Measurements from ENCODE around the gene CCR7. TPM values are rescaled to one million over a fixed set of nuclear protein-coding genes. Genes with fewer than 3 reads are reported as not detected.

The CCR7 gene
- total and polyA plus RNA-seq, 2 of the 13 experiments (the other 11 are each of a cell fraction or from before 2014, with no cell fraction given): 0.04 to 0.53 TPM

DNA sequence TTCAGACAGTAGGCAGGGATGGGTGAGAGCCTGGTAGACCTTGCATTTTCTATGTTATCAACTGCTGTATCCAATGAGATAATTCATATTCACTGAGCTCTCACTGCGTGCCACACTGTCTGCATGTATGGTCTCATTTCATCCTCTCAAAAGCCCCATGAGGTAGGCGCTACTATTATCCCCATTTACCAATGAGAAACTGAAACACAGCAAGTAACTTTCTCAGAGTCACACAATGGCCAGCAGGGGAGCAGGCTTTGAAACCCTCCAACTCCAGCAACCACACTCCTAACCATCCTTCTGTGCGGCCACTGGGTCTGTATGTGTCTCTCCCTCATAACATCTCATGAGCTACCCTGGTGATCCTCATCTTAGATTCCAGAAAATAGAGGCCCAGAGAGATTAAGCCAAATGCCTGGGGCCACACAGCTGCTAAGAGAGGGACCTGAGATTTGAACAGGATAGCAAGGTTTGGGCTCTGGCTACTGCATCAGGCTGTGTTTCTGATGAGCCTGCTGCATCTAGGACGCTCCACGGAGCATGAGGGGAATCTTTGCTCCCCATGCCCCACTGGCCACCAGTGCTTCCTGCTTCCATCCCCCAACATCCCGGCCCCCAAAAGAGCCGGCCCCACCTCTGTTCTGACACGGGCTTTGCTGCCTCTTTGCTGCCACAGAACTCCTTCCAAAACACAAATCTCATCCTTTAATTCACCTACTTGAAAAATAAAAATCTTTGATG, 3.2 kb downstream of the CCR7 start:
- no peaks in the 10 kb centered on the region for H4K20me1 ChIP-seq (ENCODE audit: insufficient read depth, low read length)
- TF ChIP-seq ZNF773 (CRISPR knock-in tag; IDR thresholded peaks at IDR 0.05; ENCODE audit: borderline replicate concordance): no peak
- TF ChIP-seq, protein P1, sequence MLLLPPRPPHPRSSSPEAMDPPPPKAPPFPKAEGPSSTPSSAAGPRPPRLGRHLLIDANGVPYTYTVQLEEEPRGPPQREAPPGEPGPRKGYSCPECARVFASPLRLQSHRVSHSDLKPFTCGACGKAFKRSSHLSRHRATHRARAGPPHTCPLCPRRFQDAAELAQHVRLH (CRISPR knock-in tag; IDR thresholded peaks at IDR 0.05; ENCODE audit: borderline replicate concordance, low read depth): no peak
- TF ChIP-seq, protein P2, sequence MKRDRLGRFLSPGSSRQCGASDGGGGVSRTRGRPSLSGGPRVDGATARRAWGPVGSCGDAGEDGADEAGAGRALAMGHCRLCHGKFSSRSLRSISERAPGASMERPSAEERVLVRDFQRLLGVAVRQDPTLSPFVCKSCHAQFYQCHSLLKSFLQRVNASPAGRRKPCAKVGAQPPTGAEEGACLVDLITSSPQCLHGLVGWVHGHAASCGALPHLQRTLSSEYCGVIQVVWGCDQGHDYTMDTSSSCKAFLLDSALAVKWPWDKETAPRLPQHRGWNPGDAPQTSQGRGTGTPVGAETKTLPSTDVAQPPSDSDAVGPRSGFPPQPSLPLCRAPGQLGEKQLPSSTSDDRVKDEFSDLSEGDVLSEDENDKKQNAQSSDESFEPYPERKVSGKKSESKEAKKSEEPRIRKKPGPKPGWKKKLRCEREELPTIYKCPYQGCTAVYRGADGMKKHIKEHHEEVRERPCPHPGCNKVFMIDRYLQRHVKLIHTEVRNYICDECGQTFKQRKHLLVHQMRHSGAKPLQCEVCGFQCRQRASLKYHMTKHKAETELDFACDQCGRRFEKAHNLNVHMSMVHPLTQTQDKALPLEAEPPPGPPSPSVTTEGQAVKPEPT (CRISPR knock-in tag; IDR thresholded peaks at IDR 0.05; ENCODE audit: low read depth): no peak
- peak; percentile 50; the same call in 1 of the 2 replicates for TF ChIP-seq ZNF768 (CRISPR knock-in tag; IDR thresholded peaks at IDR 0.05)
- no peak for TF ChIP-seq ZNF614 (CRISPR knock-in tag; IDR thresholded peaks at IDR 0.05; ENCODE audit: borderline replicate concordance)
- TF ChIP-seq, protein P3, sequence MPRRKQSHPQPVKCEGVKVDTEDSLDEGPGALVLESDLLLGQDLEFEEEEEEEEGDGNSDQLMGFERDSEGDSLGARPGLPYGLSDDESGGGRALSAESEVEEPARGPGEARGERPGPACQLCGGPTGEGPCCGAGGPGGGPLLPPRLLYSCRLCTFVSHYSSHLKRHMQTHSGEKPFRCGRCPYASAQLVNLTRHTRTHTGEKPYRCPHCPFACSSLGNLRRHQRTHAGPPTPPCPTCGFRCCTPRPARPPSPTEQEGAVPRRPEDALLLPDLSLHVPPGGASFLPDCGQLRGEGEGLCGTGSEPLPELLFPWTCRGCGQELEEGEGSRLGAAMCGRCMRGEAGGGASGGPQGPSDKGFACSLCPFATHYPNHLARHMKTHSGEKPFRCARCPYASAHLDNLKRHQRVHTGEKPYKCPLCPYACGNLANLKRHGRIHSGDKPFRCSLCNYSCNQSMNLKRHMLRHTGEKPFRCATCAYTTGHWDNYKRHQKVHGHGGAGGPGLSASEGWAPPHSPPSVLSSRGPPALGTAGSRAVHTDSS (CRISPR knock-in tag; conservative IDR thresholded peaks at IDR 0.05): no peak
- no peak for TF ChIP-seq ZKSCAN5 (CRISPR knock-in tag; IDR thresholded peaks at IDR 0.05)
- TF ChIP-seq ZNF101 (CRISPR knock-in tag; IDR thresholded peaks at IDR 0.05; ENCODE audit: borderline replicate concordance, low read depth): no peak
- ATAC-seq (peak; percentile 20; the same call in 2 of the 3 replicates), DNase-seq (ENCODE audit: low spot score) (no peak), FAIRE-seq (no peak)
- H3K9ac ChIP-seq (ENCODE audit: insufficient read depth, low read depth, low read length): no peak overlapping the region
- H3K4me3 ChIP-seq (replicated peaks in 1 of 3; ENCODE audit: insufficient read depth in 1 of 3, low read depth in 2 of 3, low read length in 3 of 3): no peak overlapping the region
- no peak overlapping the region for H3K27ac ChIP-seq (ENCODE audit: extremely low read length, insufficient read depth, low read length)
- H3K4me1 ChIP-seq (ENCODE audit: insufficient read depth, low read length): peaks cover 49% of the 10 kb centered on the region
- WGBS (ENCODE audit: low lambda C conversion rate): 50% methylated on average over 8 of the region's 8 CpGs
- CTCF ChIA-PET (ENCODE audit: low intra/inter-chr PET ratio, low total read pairs): no interaction called here
- intact Hi-C loops (cut with micrococcal nuclease; ENCODE audit: unreplicated experiment): no loop called here
- peaks cover 3 to 43% of the 10 kb centered on the region in 2 experiments; a peak in 2 of 5 replicates for H3K27me3 ChIP-seq (ENCODE audit: control insufficient read depth in 1 of 2, insufficient read depth in 2 of 2, low read length in 2 of 2)
- H3K36me3 ChIP-seq (replicated peaks in 1 of 2; ENCODE audit: control insufficient read depth in 1 of 2, insufficient read depth in 2 of 2, low read length in 2 of 2): no peaks in the 10 kb centered on the region
- no peak overlapping the region for H3K4me2 ChIP-seq (ENCODE audit: low read depth, low read length)
- H3K9me3 ChIP-seq (ENCODE audit: low read length): 0 out of 2 replicates have a peak, but pooled peaks cover under 1% of the 10 kb centered on the region
- H2AFZ ChIP-seq (ENCODE audit: low read length): no peak overlapping the region
- no TSS peak for BruUV-seq (replicated peaks)
- in situ Hi-C loops (cut with HindIII; ENCODE audit: extremely low pct_ligation_motif_present, low pct_unique_long_range_greater_than_20kb): loop anchor here (5.0 kb wide), 1 partner anchor 120 kb away; the partner anchor contains the start of gene IGFBP4
- POLR2A ChIA-PET: interaction anchor here (2.9 to 3.1 kb wide), 2 partner anchors 14 to 29 kb away, joined by 26 to 45 read pairs; no protein-coding TSS in a partner anchor
- H3K79me2 ChIP-seq (ENCODE audit: insufficient read depth, low read length): no peaks in the 10 kb centered on the region
